ENCODE measurements around the gene KRT86.

Gene KRT86

GRCh38 chr12:52263761-52264434 lies 10.5 kb upstream of the KRT86 start:
- in situ Hi-C loops (cut with HindIII; ENCODE audit: low pct_ligation_motif_present, low sequenced_read_pairs) = no loop called here
- Histone ChIP-seq H3K36me3 (replicated peaks) (no peaks in the 10 kb centered on the region), H3K4me3 (ENCODE audit: low read depth, low read length) (no peak overlapping the region), H3K27me3 (replicated peaks) (no peaks in the 10 kb centered on the region), H3K27ac (no peak overlapping the region)
- DNase-seq = no peak
- no peak for TF ChIP-seq CTCF (IDR thresholded peaks at IDR 0.05; ENCODE audit: low read depth, low read length, missing control alignments)

- Histone ChIP-seq H3K27me3 (replicated peaks) (no peaks in the 10 kb centered on the region), H3K36me3 (replicated peaks) (no peaks in the 10 kb centered on the region), H3K27ac (no peak overlapping the region), H3K4me3 (ENCODE audit: low read depth, low read length) (no peak overlapping the region)
- no peak for DNase-seq
- no peak for TF ChIP-seq CTCF (IDR thresholded peaks at IDR 0.05; ENCODE audit: low read depth, low read length, missing control alignments)
- in situ Hi-C loops (cut with HindIII; ENCODE audit: low pct_ligation_motif_present, low sequenced_read_pairs) = no loop called here
These were observed 10.0 kb upstream of the KRT86 start for GRCh38 chr12:52264435-52264825.

- TF ChIP-seq CTCF (IDR thresholded peaks at IDR 0.05; ENCODE audit: low read depth, low read length, missing control alignments) = no peak
- in situ Hi-C loops (cut with HindIII; ENCODE audit: low pct_ligation_motif_present, low sequenced_read_pairs) = no loop called here
These were observed 7.9 kb upstream of the KRT86 start for GRCh38 chr12:52266514-52266913.

GRCh38 chr12:52267266-52267665 lies 7.2 kb upstream of the KRT86 start:
- DNase-seq = no peak
- no peak overlapping the region for H3K27ac ChIP-seq
- in situ Hi-C loops (cut with HindIII; ENCODE audit: low pct_ligation_motif_present, low sequenced_read_pairs) = no loop called here
- H3K4me3 ChIP-seq (ENCODE audit: low read depth, low read length) = no peak overlapping the region
- H3K27me3 ChIP-seq (replicated peaks) = peaks cover 2% of the 10 kb centered on the region
- no peaks in the 10 kb centered on the region for H3K36me3 ChIP-seq (replicated peaks)
- no peak for TF ChIP-seq CTCF (IDR thresholded peaks at IDR 0.05; ENCODE audit: low read depth, low read length, missing control alignments)

More at GRCh38 chr12:52266514-52266913, 7.9 kb upstream of the KRT86 start:
- DNase-seq = no peak
- Histone ChIP-seq H3K27me3 (replicated peaks) (peaks cover 2% of the 10 kb centered on the region), H3K36me3 (replicated peaks) (no peaks in the 10 kb centered on the region), H3K27ac (no peak overlapping the region), H3K4me3 (ENCODE audit: low read depth, low read length) (no peak overlapping the region)

- Histone ChIP-seq H3K4me3 (ENCODE audit: low read depth, low read length) (no peak overlapping the region), H3K27ac (no peak overlapping the region), H3K27me3 (replicated peaks) (peaks cover 2% of the 10 kb centered on the region), H3K36me3 (replicated peaks) (no peaks in the 10 kb centered on the region)
- in situ Hi-C loops (cut with HindIII; ENCODE audit: low pct_ligation_motif_present, low sequenced_read_pairs) = no loop called here
- DNase-seq = no peak
- TF ChIP-seq CTCF (IDR thresholded peaks at IDR 0.05; ENCODE audit: low read depth, low read length, missing control alignments) = no peak
These were observed 6.7 kb upstream of the KRT86 start for GRCh38 chr12:52267699-52268098.

GRCh38 chr12:52268212-52268611 lies 6.2 kb upstream of the KRT86 start:
- Histone ChIP-seq H3K36me3 (replicated peaks) (no peaks in the 10 kb centered on the region), H3K27me3 (replicated peaks) (peaks cover 2% of the 10 kb centered on the region), H3K4me3 (ENCODE audit: low read depth, low read length) (no peak overlapping the region), H3K27ac (no peak overlapping the region)
- in situ Hi-C loops (cut with HindIII; ENCODE audit: low pct_ligation_motif_present, low sequenced_read_pairs) = no loop called here
- no peak for DNase-seq
- TF ChIP-seq CTCF (IDR thresholded peaks at IDR 0.05; ENCODE audit: low read depth, low read length, missing control alignments) = no peak
